Caco-2 (cell line): ENCODE measurements around the gene TDO2. TPM values are rescaled to one million over a fixed set of nuclear protein-coding genes. Genes with fewer than 3 reads are reported as not detected.

Experiments
- BruUV-seq: library from RNA; stranded (reverse); fragments of 400-500 nt; replicated peaks from 2 replicates; lab custom pipeline; 2021; lab: Mats Ljungman, UMichigan
- CTCF ChIA-PET: fragments of 300-600 bp; sonication (Branson Sonifier 250); formaldehyde crosslinking; loops from one replicate; lab custom pipeline; 2022; ENCODE audit warnings: antibody characterized with exemption; lab: Charles Lee
- POLR2A ChIA-PET: fragments of 300-600 bp; sonication (Branson Sonifier 250); formaldehyde crosslinking; loops from one replicate; lab custom pipeline; 2022; ENCODE audit warnings: antibody characterized with exemption; lab: Charles Lee
- DNase-seq, 2 experiments: peaks; one replicate each; pipeline versions ENCODE4 v3.0.0 to v3.0.0-alpha.2; 2020 to 2022
- H3K27me3 ChIP-seq: replicated peaks from 2 replicates; pipeline ENCODE4 v1.6.0; 2011; ENCODE audit warnings: low read length; ENCODE audit not compliant: control insufficient read depth, insufficient read depth
- H3K36me3 ChIP-seq: 2 replicates; pipeline ENCODE4 v1.5.1; 2011; ENCODE audit warnings: low read length; ENCODE audit not compliant: control insufficient read depth, insufficient read depth
- H3K4me1 ChIP-seq: fragments of 250-450 bp; sonication (Bioruptor Pico); 2 replicates; pipeline ENCODE4 v1.5.1; 2020; ENCODE audit warnings: mild to moderate bottlenecking
- H3K4me3 ChIP-seq: 2 replicates; pipeline ENCODE4 v1.5.1; 2011; ENCODE audit warnings: low read depth, mild to moderate bottlenecking, control low read depth, low read length
- H3K9me3 ChIP-seq: fragments of 250-450 bp; sonication (Bioruptor Pico); 2 replicates; pipeline ENCODE4 v1.5.1; 2020; ENCODE audit warnings: mild to moderate bottlenecking, moderate library complexity
- H3K27ac Mint-ChIP-seq: one replicate; pipeline ENCODE4 v1.8.0; 2022; ENCODE audit warnings: mixed read lengths; ENCODE audit not compliant: unreplicated experiment
- H3K27me3 Mint-ChIP-seq: one replicate; pipeline ENCODE4 v1.8.0; 2022; ENCODE audit warnings: mixed read lengths; ENCODE audit not compliant: insufficient read depth, unreplicated experiment
- H3K36me3 Mint-ChIP-seq: one replicate; pipeline ENCODE4 v1.8.0; 2022; ENCODE audit warnings: mild to moderate bottlenecking, mixed read lengths; ENCODE audit not compliant: insufficient read depth, unreplicated experiment
- H3K4me1 Mint-ChIP-seq: one replicate; pipeline ENCODE4 v1.8.0; 2022; ENCODE audit warnings: low read depth, mixed read lengths; ENCODE audit not compliant: unreplicated experiment
- H3K4me3 Mint-ChIP-seq: one replicate; pipeline ENCODE4 v1.8.0; 2022; ENCODE audit warnings: mild to moderate bottlenecking, moderate library complexity, mixed read lengths; ENCODE audit not compliant: unreplicated experiment
- H3K9me3 Mint-ChIP-seq: one replicate; pipeline ENCODE4 v1.8.0; 2022; ENCODE audit warnings: mixed read lengths; ENCODE audit not compliant: unreplicated experiment
- CTCF ChIP-seq, 2 experiments: fragments of 200-600 bp in 1 of 2; IDR thresholded peaks; 1 replicate in 1 of 2; 2 replicates in 1 of 2; pipeline versions ENCODE4 v1.5.1 to v1.8.0; 2011 to 2022; ENCODE audit warnings: antibody characterized with exemption in 1 of 2, control low read depth in 1 of 2, inconsistent platforms in 1 of 2, low read depth in 1 of 2, low read length in 1 of 2, mild to moderate bottlenecking in 1 of 2, moderate library complexity in 1 of 2; ENCODE audit not compliant: insufficient read depth in 1 of 2, severe bottlenecking in 1 of 2, unreplicated experiment in 1 of 2
- intact Hi-C: fragments of 100-400 bp; cut with micrococcal nuclease; formaldehyde crosslinking; loops from one replicate; pipeline ENCODE4 v1.10.0; 2022; ENCODE audit not compliant: unreplicated experiment
- total RNA-seq: library from RNA; stranded (reverse); gene quantifications from 2 replicates; pipeline ENCODE4 v1.2.3, GENCODE V29; 2022

Gene TDO2
- total RNA-seq, 1 experiment from 2014 or later = 4.7 TPM

- ChIA-PET POLR2A (no interaction called here), CTCF (no interaction called here)
- Mint-ChIP-seq H3K4me3 (no peak overlapping the region), H3K36me3 (no peaks in the 10 kb centered on the region), H3K27ac (no peak overlapping the region), H3K4me1 (peaks cover 10% of the 10 kb centered on the region), H3K9me3 (no peaks in the 10 kb centered on the region), H3K27me3 (no peaks in the 10 kb centered on the region)
- DNase-seq = no peak
- Histone ChIP-seq H3K4me1 (peaks cover 19% of the 10 kb centered on the region), H3K27me3 (no peaks in the 10 kb centered on the region), H3K36me3 (no peaks in the 10 kb centered on the region; the same call in 1 of the 2 replicates), H3K4me3 (no peak overlapping the region), H3K9me3 (no peaks in the 10 kb centered on the region)
- TF ChIP-seq CTCF (IDR thresholded peaks at IDR 0.05; ENCODE audit: insufficient read depth in 1 of 2, low read depth in 1 of 2, low read length in 1 of 2, severe bottlenecking in 1 of 2, unreplicated experiment in 1 of 2) = no peak
- intact Hi-C loops = no loop called here
- no TSS peak for BruUV-seq
These were observed 51.4 kb downstream of the TDO2 start for GRCh38 chr4:155954939-155955338.

- no peak overlapping the region for H3K27ac Mint-ChIP-seq
- no TSS peak for BruUV-seq
- intact Hi-C loops = no loop called here
- H3K9me3 Mint-ChIP-seq = no peaks in the 10 kb centered on the region
- Histone ChIP-seq H3K9me3 (no peaks in the 10 kb centered on the region), H3K4me1 (peaks cover 19% of the 10 kb centered on the region), H3K36me3 (no peaks in the 10 kb centered on the region; the same call in 1 of the 2 replicates), H3K4me3 (no peak overlapping the region), H3K27me3 (no peaks in the 10 kb centered on the region)
- H3K4me1 Mint-ChIP-seq = peaks cover 10% of the 10 kb centered on the region
- H3K36me3 Mint-ChIP-seq = no peaks in the 10 kb centered on the region
- POLR2A ChIA-PET = interaction anchor here (0.5 kb wide), 1 partner anchor 16 kb away, joined by 3 read pairs; no protein-coding TSS in a partner anchor
- DNase-seq = no peak
- CTCF ChIA-PET = no interaction called here
- no peaks in the 10 kb centered on the region for H3K27me3 Mint-ChIP-seq
- no peak for TF ChIP-seq CTCF (IDR thresholded peaks at IDR 0.05; ENCODE audit: insufficient read depth in 1 of 2, low read depth in 1 of 2, low read length in 1 of 2, severe bottlenecking in 1 of 2, unreplicated experiment in 1 of 2)
- H3K4me3 Mint-ChIP-seq = no peak overlapping the region
These were observed 53.0 kb downstream of the TDO2 start for GRCh38 chr4:155956461-155956860.

GRCh38 chr4:155959417-155959816, 55.9 kb downstream of the TDO2 start:
- no peaks in the 10 kb centered on the region for H3K27me3 ChIP-seq
- Mint-ChIP-seq H3K36me3 (no peaks in the 10 kb centered on the region), H3K27ac (no peak overlapping the region), H3K9me3 (no peaks in the 10 kb centered on the region), H3K27me3 (no peaks in the 10 kb centered on the region), H3K4me1 (peaks cover 5% of the 10 kb centered on the region), H3K4me3 (no peak overlapping the region)
- no peaks in the 10 kb centered on the region for H3K9me3 ChIP-seq
- no peaks in the 10 kb centered on the region; the same call in 1 of the 2 replicates for H3K36me3 ChIP-seq
- H3K4me3 ChIP-seq = no peak overlapping the region
- peaks cover 9% of the 10 kb centered on the region for H3K4me1 ChIP-seq
- BruUV-seq = no TSS peak
- intact Hi-C loops = no loop called here
- DNase-seq = no peak
- ChIA-PET CTCF (no interaction called here), POLR2A (no interaction called here)
- TF ChIP-seq CTCF (IDR thresholded peaks at IDR 0.05; ENCODE audit: insufficient read depth in 1 of 2, low read depth in 1 of 2, low read length in 1 of 2, severe bottlenecking in 1 of 2, unreplicated experiment in 1 of 2) = no peak
